HFF-Myc (cell line): ENCODE measurements around the gene LRRN1.

Source experiments
- DNase-seq: peaks from one replicate; pipeline ENCODE4 v3.0.0-alpha.2; 2011; ENCODE audit warnings: low read depth; ENCODE audit errors: extremely low read depth
- H3K4me3 ChIP-seq: replicated peaks from 2 replicates; pipeline ENCODE4 v1.5.1; 2011; ENCODE audit warnings: low read depth, mild to moderate bottlenecking, control low read depth, low read length
- CTCF ChIP-seq: IDR thresholded peaks from 2 replicates; pipeline ENCODE4 v1.5.1; 2012; ENCODE audit warnings: mild to moderate bottlenecking, low read depth, low read length, control low read depth; ENCODE audit errors: missing control alignments

Gene LRRN1

GRCh38 chr3:3804560-3804959 lies 5.3 kb downstream of the LRRN1 start:
- H3K4me3 ChIP-seq, result no peak overlapping the region
- no peak for TF ChIP-seq CTCF
- DNase-seq, result no peak

GRCh38 chr3:3806092-3806491 lies 6.9 kb downstream of the LRRN1 start:
- no peak for DNase-seq
- no peak overlapping the region for H3K4me3 ChIP-seq
- TF ChIP-seq CTCF, result no peak

- no peak for DNase-seq
- TF ChIP-seq CTCF, result no peak
- H3K4me3 ChIP-seq, result no peak overlapping the region
Measured at GRCh38 chr3:3806856-3807255, 7.6 kb downstream of the LRRN1 start.

- DNase-seq, result no peak
- no peak for TF ChIP-seq CTCF
- no peak overlapping the region for H3K4me3 ChIP-seq
Measured at GRCh38 chr3:3813013-3813412, 13.8 kb downstream of the LRRN1 start.

GRCh38 chr3:3815206-3815605 lies 16.0 kb downstream of the LRRN1 start:
- no peak for DNase-seq
- TF ChIP-seq CTCF, result no peak

GRCh38 chr3:3816034-3816433 lies 16.8 kb downstream of the LRRN1 start:
- H3K4me3 ChIP-seq, result no peak overlapping the region
- no peak for DNase-seq
- no peak for TF ChIP-seq CTCF

More at GRCh38 chr3:3815206-3815605, 16.0 kb downstream of the LRRN1 start:
- no peak overlapping the region for H3K4me3 ChIP-seq

GRCh38 chr3:3817865-3818264 lies 18.6 kb downstream of the LRRN1 start:
- no peak for TF ChIP-seq CTCF
- H3K4me3 ChIP-seq, result no peak overlapping the region
- no peak for DNase-seq
